ENCODE data around the gene USH2A. TPM values are rescaled to one million over a fixed set of nuclear protein-coding genes. Genes with fewer than 3 reads are reported as not detected.

Gene USH2A
- total and polyA plus RNA-seq, 2 experiments from 2014 or later: under 0.01 to 0.01 TPM

GRCh38 chr1:215720126-215720525, 703.1 kb downstream of the USH2A start:
- DNase-seq: peak; percentile 20

GRCh38 chr1:215719552-215719951, 703.7 kb downstream of the USH2A start:
- Histone ChIP-seq H3K79me2 (ENCODE audit: insufficient read depth) (no peaks in the 10 kb centered on the region), H3K27me3 (replicated peaks; ENCODE audit: insufficient read depth) (no peaks in the 10 kb centered on the region), H3K4me2 (ENCODE audit: unreplicated experiment) (peak overlapping the region; percentile 20), H3K36me3 (ENCODE audit: low read depth) (no peaks in the 10 kb centered on the region), H3F3A (ENCODE audit: insufficient read depth) (no peaks in the 10 kb centered on the region; the same call in 1 of the 2 replicates), H3K4me3 (no peak overlapping the region), H3K4me1 (ENCODE audit: insufficient read depth) (peaks cover 15% of the 10 kb centered on the region), H3K9ac (no peak overlapping the region), H4K20me1 (ENCODE audit: insufficient read depth) (no peaks in the 10 kb centered on the region), H3K27ac (no peak overlapping the region), H3K9me2 (ENCODE audit: insufficient read depth) (no peaks in the 10 kb centered on the region), H2AFZ (no peak overlapping the region), H3K9me3 (ENCODE audit: low read depth) (no peaks in the 10 kb centered on the region)
- in situ Hi-C loops (cut with MboI): no loop called here
- DNase-seq: peak; percentile 57
- TF ChIP-seq EZH2phosphoT487 (IDR thresholded peaks at IDR 0.05; ENCODE audit: insufficient read depth, low read depth) (no peak), EZH2 (IDR thresholded peaks at IDR 0.05; ENCODE audit: insufficient read depth, poor library complexity, severe bottlenecking) (no peak)

More at GRCh38 chr1:215720126-215720525, 703.1 kb downstream of the USH2A start:
- no peak overlapping the region for H2AFZ ChIP-seq
- no peaks in the 10 kb centered on the region for H3K36me3 ChIP-seq (ENCODE audit: low read depth)
- H3K9me2 ChIP-seq (ENCODE audit: insufficient read depth): no peaks in the 10 kb centered on the region
- no peaks in the 10 kb centered on the region for H3K9me3 ChIP-seq (ENCODE audit: low read depth)
- TF ChIP-seq EZH2phosphoT487 (IDR thresholded peaks at IDR 0.05; ENCODE audit: insufficient read depth, low read depth): no peak
- TF ChIP-seq EZH2 (IDR thresholded peaks at IDR 0.05; ENCODE audit: insufficient read depth, poor library complexity, severe bottlenecking): no peak
- H3K4me2 ChIP-seq (ENCODE audit: unreplicated experiment): no peak overlapping the region
- in situ Hi-C loops (cut with MboI): no loop called here
- H3K27ac ChIP-seq: no peak overlapping the region
- H3K9ac ChIP-seq: no peak overlapping the region
- H3K27me3 ChIP-seq (replicated peaks; ENCODE audit: insufficient read depth): no peaks in the 10 kb centered on the region
- H3F3A ChIP-seq (ENCODE audit: insufficient read depth): no peaks in the 10 kb centered on the region; the same call in 1 of the 2 replicates
- no peaks in the 10 kb centered on the region for H4K20me1 ChIP-seq (ENCODE audit: insufficient read depth)
- H3K4me3 ChIP-seq: no peak overlapping the region
- no peaks in the 10 kb centered on the region for H3K79me2 ChIP-seq (ENCODE audit: insufficient read depth)
- peaks cover 15% of the 10 kb centered on the region for H3K4me1 ChIP-seq (ENCODE audit: insufficient read depth)

GRCh38 chr1:215718575-215719287, 704.5 kb downstream of the USH2A start:
- H4K20me1 ChIP-seq (ENCODE audit: insufficient read depth): no peaks in the 10 kb centered on the region
- H3F3A ChIP-seq (ENCODE audit: insufficient read depth): no peaks in the 10 kb centered on the region; the same call in 1 of the 2 replicates
- H2AFZ ChIP-seq: 0 out of 2 replicates have a peak overlapping the region, but pooled peaks have one; percentile 10
- no peaks in the 10 kb centered on the region for H3K27me3 ChIP-seq (replicated peaks; ENCODE audit: insufficient read depth)
- H3K4me2 ChIP-seq (ENCODE audit: unreplicated experiment): peak overlapping the region; percentile 20
- H3K79me2 ChIP-seq (ENCODE audit: insufficient read depth): no peaks in the 10 kb centered on the region
- DNase-seq: no peak
- 10 to 21% methylated on average over 3 of the region's 3 CpGs for WGBS, 2 experiments (ENCODE audit: low coverage in 1 of 2, low lambda C conversion rate in 2 of 2, missing lambda C conversion rate in 2 of 2)
- TF ChIP-seq EZH2 (IDR thresholded peaks at IDR 0.05; ENCODE audit: insufficient read depth, poor library complexity, severe bottlenecking) (no peak), EZH2phosphoT487 (IDR thresholded peaks at IDR 0.05; ENCODE audit: insufficient read depth, low read depth) (no peak)
- H3K4me3 ChIP-seq: no peak overlapping the region
- no peaks in the 10 kb centered on the region for H3K9me2 ChIP-seq (ENCODE audit: insufficient read depth)
- in situ Hi-C loops (cut with MboI): no loop called here
- peaks cover 15% of the 10 kb centered on the region for H3K4me1 ChIP-seq (ENCODE audit: insufficient read depth)
- H3K27ac ChIP-seq: no peak overlapping the region
- no peaks in the 10 kb centered on the region for H3K9me3 ChIP-seq (ENCODE audit: low read depth)
- H3K9ac ChIP-seq: no peak overlapping the region
- H3K36me3 ChIP-seq (ENCODE audit: low read depth): no peaks in the 10 kb centered on the region

- 78 to 82% methylated on average over 4 of the region's 4 CpGs for WGBS, 2 experiments (ENCODE audit: low coverage in 1 of 2, low lambda C conversion rate in 2 of 2, missing lambda C conversion rate in 2 of 2)
- Histone ChIP-seq H3K4me1 (ENCODE audit: insufficient read depth) (peaks cover 15% of the 10 kb centered on the region), H3K36me3 (ENCODE audit: low read depth) (no peaks in the 10 kb centered on the region), H3K27ac (no peak overlapping the region), H3K9ac (no peak overlapping the region), H3K27me3 (replicated peaks; ENCODE audit: insufficient read depth) (no peaks in the 10 kb centered on the region), H3K9me3 (ENCODE audit: low read depth) (no peaks in the 10 kb centered on the region), H2AFZ (no peak overlapping the region), H4K20me1 (ENCODE audit: insufficient read depth) (no peaks in the 10 kb centered on the region), H3K79me2 (ENCODE audit: insufficient read depth) (no peaks in the 10 kb centered on the region), H3F3A (ENCODE audit: insufficient read depth) (no peaks in the 10 kb centered on the region; the same call in 1 of the 2 replicates), H3K4me2 (ENCODE audit: unreplicated experiment) (no peak overlapping the region), H3K4me3 (no peak overlapping the region), H3K9me2 (ENCODE audit: insufficient read depth) (no peaks in the 10 kb centered on the region)
- TF ChIP-seq EZH2 (IDR thresholded peaks at IDR 0.05; ENCODE audit: insufficient read depth, poor library complexity, severe bottlenecking) (no peak), EZH2phosphoT487 (IDR thresholded peaks at IDR 0.05; ENCODE audit: insufficient read depth, low read depth) (no peak)
- DNase-seq: no peak
- in situ Hi-C loops (cut with MboI): no loop called here
Observed at GRCh38 chr1:215717677-215718426, 705.4 kb downstream of the USH2A start.

Measured in GM23248 (cell line).